Endothelial cell of umbilical vein (primary cell): ENCODE data around the gene PPOX. TPM values are rescaled to one million over a fixed set of nuclear protein-coding genes. Genes with fewer than 3 reads are reported as not detected.

ENCODE experiments used
- BruUV-seq: library from RNA; stranded (reverse); fragments of 400-500 nt; replicated peaks from 2 replicates; lab custom pipeline; 2021; lab: Mats Ljungman, UMichigan
- CTCF ChIA-PET: fragments of 300-600, 350-600 bp; sonication (Branson Sonifier 250); formaldehyde crosslinking; loops from one replicate; lab custom pipeline; 2021; ENCODE audit warnings: antibody characterized with exemption, inconsistent platforms; lab: Charles Lee
- POLR2A ChIA-PET: fragments of 300-600, 350-600 bp; sonication (Branson Sonifier 250); formaldehyde crosslinking; loops from one replicate; lab custom pipeline; 2021; ENCODE audit warnings: antibody characterized with exemption, inconsistent platforms; lab: Charles Lee
- DNase-seq: peaks from one replicate; pipeline ENCODE4 v3.0.0-alpha.2; 2011; ENCODE audit warnings: low read depth, low spot score
- FAIRE-seq: peaks from 2 replicates; lab custom pipeline; 2011; peaks lifted over from hg19 to GRCh38; lab: Jason Lieb, UNC
- H2AFZ ChIP-seq: 2 replicates; pipeline ENCODE4 v1.6.0; 2012; ENCODE audit warnings: low read depth, low read length, control low read depth, inconsistent platforms
- H3K27ac ChIP-seq: 2 replicates; pipeline ENCODE4 v1.5.1; 2011; ENCODE audit warnings: low read depth, mild to moderate bottlenecking, control low read depth, low read length, moderate library complexity; ENCODE audit not compliant: insufficient read depth
- H3K27me3 ChIP-seq, 2 experiments: 2 replicates each; pipeline versions ENCODE4 v1.6.0 to v1.6.1; 2011; ENCODE audit warnings: low read length in 2 of 2, mixed read lengths in 1 of 2; ENCODE audit not compliant: control insufficient read depth in 2 of 2, insufficient read depth in 2 of 2
- H3K36me3 ChIP-seq, 2 experiments: 2 replicates in 1 of 2; 3 replicates in 1 of 2; pipeline ENCODE4 v1.5.1; 2011; ENCODE audit warnings: low read length in 2 of 2, mild to moderate bottlenecking in 1 of 2, moderate library complexity in 1 of 2; ENCODE audit not compliant: control insufficient read depth in 2 of 2, insufficient read depth in 2 of 2; ENCODE audit errors: extremely low read depth in 1 of 2
- H3K4me1 ChIP-seq: 3 replicates; pipeline ENCODE4 v1.5.1; 2011; ENCODE audit warnings: mild to moderate bottlenecking, low read length; ENCODE audit not compliant: control insufficient read depth, insufficient read depth; ENCODE audit errors: extremely low read depth
- H3K4me2 ChIP-seq: 2 replicates; pipeline ENCODE4 v1.6.1; 2011; ENCODE audit warnings: low read length, control low read depth, mixed read lengths; ENCODE audit not compliant: insufficient read depth
- H3K4me3 ChIP-seq, 3 experiments: fragments of 200-600 bp in 1 of 3; sonication (generic), shearing (Covaris generic) in 1 of 3; replicated peaks in 1 of 3; 2 replicates each; pipeline ENCODE4 v1.5.1; 2011 to 2016; ENCODE audit warnings: control low read depth in 3 of 3, low read length in 3 of 3, mild to moderate bottlenecking in 2 of 3, inconsistent platforms in 1 of 3, low read depth in 1 of 3, moderate library complexity in 1 of 3; ENCODE audit not compliant: insufficient read depth in 1 of 3
- H3K79me2 ChIP-seq: 2 replicates; pipeline ENCODE4 v1.6.0; 2012; ENCODE audit warnings: low read length, inconsistent platforms; ENCODE audit not compliant: control insufficient read depth, insufficient read depth
- H3K9ac ChIP-seq: replicated peaks from 2 replicates; pipeline ENCODE3; 2011; ENCODE audit warnings: low read length, control low read depth; ENCODE audit not compliant: insufficient read depth; ENCODE audit errors: extremely low read depth
- H3K9me1 ChIP-seq: replicated peaks from 3 replicates; pipeline ENCODE4 v1.6.0; 2011; ENCODE audit warnings: mild to moderate bottlenecking, low read length; ENCODE audit not compliant: control insufficient read depth, insufficient read depth; ENCODE audit errors: extremely low read depth
- H3K9me3 ChIP-seq: replicated peaks from 2 replicates; pipeline ENCODE4 v1.5.1; 2012; ENCODE audit warnings: low read length, inconsistent platforms; ENCODE audit not compliant: control insufficient read depth, insufficient read depth
- H4K20me1 ChIP-seq: replicated peaks from 2 replicates; pipeline ENCODE3; 2011; ENCODE audit warnings: mild to moderate bottlenecking, low read length; ENCODE audit not compliant: control insufficient read depth, insufficient read depth; ENCODE audit errors: extremely low read depth
- CTCF ChIP-seq, 2 donors: IDR thresholded peaks; 1 replicate in 1 of 2; 2 replicates in 1 of 2; pipeline ENCODE4 v1.5.1; 2011; ENCODE audit warnings: low read length in 2 of 2, mild to moderate bottlenecking in 2 of 2, moderate library complexity in 2 of 2, control low read depth in 1 of 2, inconsistent platforms in 1 of 2, low read depth in 1 of 2; ENCODE audit not compliant: insufficient read depth in 1 of 2; ENCODE audit errors: extremely low read depth in 1 of 2
- EZH2 ChIP-seq: IDR thresholded peaks from 2 replicates; pipeline ENCODE4 v1.6.1; 2012; ENCODE audit warnings: borderline replicate concordance, low read depth, mild to moderate bottlenecking, moderate library complexity, low read length, inconsistent platforms; ENCODE audit not compliant: severe bottlenecking
- FOS ChIP-seq: IDR thresholded peaks from 2 replicates; pipeline ENCODE4 v1.6.1; 2011; ENCODE audit warnings: mild to moderate bottlenecking, low read length, moderate library complexity, borderline replicate concordance; ENCODE audit not compliant: insufficient read depth
- GATA2 ChIP-seq: IDR thresholded peaks from 2 replicates; pipeline ENCODE4 v1.7.0; 2011; ENCODE audit warnings: low read depth, mild to moderate bottlenecking, moderate library complexity, mixed read lengths, low read length; ENCODE audit not compliant: insufficient read length, insufficient read depth
- JUN ChIP-seq: IDR thresholded peaks from 2 replicates; pipeline ENCODE4 v1.6.1; 2011; ENCODE audit warnings: borderline replicate concordance, low read depth; ENCODE audit not compliant: insufficient read length, insufficient read depth
- MAX ChIP-seq: IDR thresholded peaks from 2 replicates; pipeline ENCODE4 v1.6.1; 2011; ENCODE audit not compliant: insufficient read depth, insufficient read length
- MYC ChIP-seq: IDR thresholded peaks from one replicate; pipeline ENCODE4 v1.6.1; 2011; ENCODE audit warnings: mild to moderate bottlenecking, low read depth, low read length
- POLR2A ChIP-seq: IDR thresholded peaks from 2 replicates; pipeline ENCODE4 v1.6.1; 2012; ENCODE audit warnings: low read depth, mild to moderate bottlenecking, control low read depth, low read length
- POLR2AphosphoS5 ChIP-seq: IDR thresholded peaks from 2 replicates; pipeline ENCODE4 v1.6.1; 2012; ENCODE audit warnings: low read depth, mild to moderate bottlenecking, control low read depth, low read length, moderate library complexity; ENCODE audit not compliant: insufficient read depth
- dilution Hi-C: fragments of 300-500 bp; cut with MboI; formaldehyde crosslinking; loops from one replicate; pipeline ENCODE4 v1.15.0; 2019; ENCODE audit warnings: low sequenced_read_pairs; ENCODE audit not compliant: extremely low pct_ligation_motif_present
- intact Hi-C: fragments of 100-400 bp; cut with micrococcal nuclease; formaldehyde crosslinking; loops from one replicate; pipeline ENCODE4 v1.10.0; 2022
- polyA plus RNA-seq, 4 experiments: library from polyadenylated mRNA; depleted of rRNA in 3 of 4; stranded (reverse) in 3 of 4; unstranded in 1 of 4; fragments of >200 nt; gene quantifications; 2 replicates each; pipeline versions ENCODE4 v1.2.1 to v1.2.3, GENCODE V29; 2011 to 2012; ENCODE audit warnings: missing spikeins in 1 of 4
- total RNA-seq: library from RNA; stranded (reverse); gene quantifications from 2 replicates; pipeline ENCODE4 v1.2.3, GENCODE V29; 2021

The PPOX gene
- total and polyA plus RNA-seq, 2 donors (not counting 3 experiments of a cell fraction or from before 2014, with no cell fraction given), result 26.4 to 28.5 TPM

GRCh38 chr1:161214369-161214768 is 48.1 kb downstream of the PPOX start:
- BruUV-seq, result no TSS peak
- no peak overlapping the region for H3K9ac ChIP-seq
- no peak overlapping the region for H2AFZ ChIP-seq
- ChIA-PET CTCF (no interaction called here), POLR2A (no interaction called here)
- no peaks in the 10 kb centered on the region for H3K9me3 ChIP-seq
- H3K27ac ChIP-seq, result no peak overlapping the region
- no peak overlapping the region for H3K4me2 ChIP-seq
- no peak for FAIRE-seq
- dilution Hi-C loops (no loop called here), intact Hi-C loops (no loop called here)
- H3K9me1 ChIP-seq, result no peaks in the 10 kb centered on the region
- peaks cover 30 to 37% of the 10 kb centered on the region in 2 experiments for H3K36me3 ChIP-seq
- H3K79me2 ChIP-seq, result peaks cover 4% of the 10 kb centered on the region
- no peak for DNase-seq
- TF ChIP-seq CTCF (IDR thresholded peaks at IDR 0.05; ENCODE audit: extremely low read depth in 1 of 2, insufficient read depth in 1 of 2, low read depth in 1 of 2, low read length in 2 of 2) (no peak), POLR2AphosphoS5 (no peak), MAX (no peak), FOS (no peak), MYC (no peak), JUN (no peak), EZH2 (no peak), POLR2A (no peak), GATA2 (no peak)
- H3K27me3 ChIP-seq, result no peaks in the 10 kb centered on the region
- H4K20me1 ChIP-seq, result no peaks in the 10 kb centered on the region
- H3K4me3 ChIP-seq, result no peak overlapping the region
- peaks cover 11% of the 10 kb centered on the region for H3K4me1 ChIP-seq
